OCI-LY1 (cell line): Measurements from ENCODE around the gene PCBP3.
A peak's percentile ranks its signal among the peaks of the same experiment; 100 is the strongest.

Source experiments
- H2AFZ ChIP-seq: fragments of 200-600 bp; sonication (generic), shearing (Covaris generic); 2 replicates; pipeline ENCODE4 v1.6.0; 2014; ENCODE audit warnings: antibody characterized with exemption, mild to moderate bottlenecking, low read length
- H3F3A ChIP-seq: fragments of 200-600 bp; sonication (generic), shearing (Covaris generic); 2 replicates; pipeline ENCODE4 v1.6.0; 2014; ENCODE audit warnings: mild to moderate bottlenecking, antibody characterized with exemption, low read length, moderate library complexity; ENCODE audit not compliant: insufficient read depth
- H3K27ac ChIP-seq: fragments of 200-600 bp; sonication (generic); 2 replicates; pipeline ENCODE4 v1.5.1; 2014; ENCODE audit warnings: low read length, mixed run types, mild to moderate bottlenecking, low read depth; ENCODE audit not compliant: poor library complexity, severe bottlenecking
- H3K27me3 ChIP-seq: fragments of 200-600 bp; sonication (generic); 2 replicates; pipeline ENCODE4 v1.6.0; 2014; ENCODE audit warnings: antibody characterized with exemption, mild to moderate bottlenecking, low read length, moderate library complexity; ENCODE audit not compliant: insufficient read depth
- H3K36me3 ChIP-seq: fragments of 200-600 bp; sonication (generic); 2 replicates; pipeline ENCODE4 v1.6.1; 2014; ENCODE audit warnings: mild to moderate bottlenecking, antibody characterized with exemption, low read length, moderate library complexity, mixed read lengths; ENCODE audit not compliant: insufficient read depth
- H3K4me1 ChIP-seq: fragments of 200-600 bp; sonication (generic); 2 replicates; pipeline ENCODE4 v1.5.1; 2014; ENCODE audit warnings: mild to moderate bottlenecking, low read length, moderate library complexity; ENCODE audit not compliant: insufficient read depth, severe bottlenecking
- H3K4me2 ChIP-seq: fragments of 200-600 bp; sonication (generic), shearing (Covaris generic); 2 replicates; pipeline ENCODE4 v1.6.1; 2014; ENCODE audit warnings: low read length
- H3K4me3 ChIP-seq: fragments of 200-600 bp; sonication (generic); 2 replicates; pipeline ENCODE4 v1.5.1; 2014; ENCODE audit warnings: low read length, low read depth, mild to moderate bottlenecking, mixed read lengths; ENCODE audit not compliant: poor library complexity, severe bottlenecking
- H3K79me2 ChIP-seq: fragments of 200-600 bp; shearing (Covaris generic); 2 replicates; pipeline ENCODE4 v1.6.1; 2016; ENCODE audit warnings: mixed run types, low read length, mixed read lengths; ENCODE audit not compliant: insufficient read depth
- H3K9ac ChIP-seq: fragments of 200-600 bp; sonication (generic), shearing (Covaris generic); 2 replicates; pipeline ENCODE4 v1.6.1; 2014; ENCODE audit warnings: mild to moderate bottlenecking, low read length, mixed read lengths
- H3K9me2 ChIP-seq: fragments of 200-600 bp; sonication (generic), shearing (Covaris generic); 2 replicates; pipeline ENCODE4 v1.6.1; 2014; ENCODE audit warnings: low read depth, mild to moderate bottlenecking, low read length, mixed read lengths
- H3K9me3 ChIP-seq: fragments of 200-600 bp; shearing (Covaris generic); 2 replicates; pipeline ENCODE4 v1.6.1; 2014; ENCODE audit warnings: low read length, mixed read lengths
- H4K20me1 ChIP-seq: fragments of 200-600 bp; sonication (generic), shearing (Covaris generic); 2 replicates; pipeline ENCODE4 v1.6.0; 2016; ENCODE audit warnings: mild to moderate bottlenecking, low read length; ENCODE audit not compliant: insufficient read depth
- CTCF ChIP-seq: fragments of 200-600 bp; sonication (generic), shearing (Covaris generic); IDR thresholded peaks from 2 replicates; pipeline ENCODE4 v1.5.1; 2017; ENCODE audit warnings: mild to moderate bottlenecking, antibody characterized with exemption, low read length, moderate library complexity, mixed read lengths
- EZH2 ChIP-seq: fragments of 200-600 bp; sonication (generic), shearing (Covaris generic); IDR thresholded peaks from 2 replicates; pipeline ENCODE4 v1.8.0; 2017; ENCODE audit warnings: borderline replicate concordance, mixed run types, mild to moderate bottlenecking, antibody characterized with exemption, low read length, moderate library complexity, mixed read lengths

The PCBP3 gene

GRCh38 chr21:45972716-45973474 lies 329.4 kb downstream of the PCBP3 start:
- H3K79me2 ChIP-seq: no peaks in the 10 kb centered on the region
- H3K27me3 ChIP-seq: no peaks in the 10 kb centered on the region
- no peaks in the 10 kb centered on the region for H3K36me3 ChIP-seq
- no peak overlapping the region for H3K4me3 ChIP-seq
- TF ChIP-seq EZH2 (no peak), CTCF (no peak)
- no peaks in the 10 kb centered on the region for H4K20me1 ChIP-seq
- no peak overlapping the region for H3K27ac ChIP-seq
- H3F3A ChIP-seq: no peaks in the 10 kb centered on the region
- no peaks in the 10 kb centered on the region for H3K9me2 ChIP-seq
- H3K4me1 ChIP-seq: no peaks in the 10 kb centered on the region
- no peak overlapping the region for H3K4me2 ChIP-seq
- no peaks in the 10 kb centered on the region for H3K9me3 ChIP-seq
- no peak overlapping the region for H3K9ac ChIP-seq
- H2AFZ ChIP-seq: no peak overlapping the region

DNA sequence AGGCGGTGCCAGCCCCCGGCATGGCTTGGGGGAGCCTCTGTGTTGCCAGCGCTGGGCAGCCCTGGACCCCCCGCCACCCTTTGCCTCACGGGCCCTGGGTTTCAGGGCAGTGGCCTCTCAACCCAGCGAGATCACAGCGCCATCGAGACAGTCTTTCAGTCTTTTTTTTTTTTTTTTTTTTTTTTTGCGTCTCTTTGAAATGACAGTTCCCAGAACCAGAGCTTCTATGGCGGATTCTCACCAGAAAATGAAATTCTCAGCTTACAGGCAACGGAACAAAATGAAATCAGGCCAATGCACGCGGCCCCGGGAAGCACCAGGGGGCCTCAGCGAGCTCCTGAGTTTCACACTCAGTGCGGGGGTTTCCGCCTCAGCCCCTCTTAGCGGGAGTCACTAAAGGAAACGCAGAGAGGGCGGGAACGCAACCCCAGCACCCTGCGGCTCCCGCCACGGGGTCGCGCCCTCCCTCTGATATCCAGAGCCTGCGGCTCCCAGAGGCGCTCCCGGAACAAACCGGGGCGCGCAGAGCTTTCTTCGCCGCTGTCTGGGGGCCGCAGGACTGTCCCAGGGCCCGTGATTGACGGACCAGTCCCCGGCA lies 330.0 kb downstream of the PCBP3 start:
- Histone ChIP-seq H3K4me2 (no peak overlapping the region), H3K79me2 (no peaks in the 10 kb centered on the region), H3K27ac (no peak overlapping the region), H3K36me3 (no peaks in the 10 kb centered on the region), H3F3A (no peaks in the 10 kb centered on the region), H2AFZ (no peak overlapping the region), H3K4me3 (no peak overlapping the region), H3K4me1 (no peaks in the 10 kb centered on the region), H3K9ac (no peak overlapping the region), H3K9me3 (no peaks in the 10 kb centered on the region), H4K20me1 (no peaks in the 10 kb centered on the region), H3K27me3 (no peaks in the 10 kb centered on the region), H3K9me2 (no peaks in the 10 kb centered on the region)
- TF ChIP-seq EZH2 (no peak), CTCF (peak; percentile 33; the same call in 1 of the 2 replicates)

DNA sequence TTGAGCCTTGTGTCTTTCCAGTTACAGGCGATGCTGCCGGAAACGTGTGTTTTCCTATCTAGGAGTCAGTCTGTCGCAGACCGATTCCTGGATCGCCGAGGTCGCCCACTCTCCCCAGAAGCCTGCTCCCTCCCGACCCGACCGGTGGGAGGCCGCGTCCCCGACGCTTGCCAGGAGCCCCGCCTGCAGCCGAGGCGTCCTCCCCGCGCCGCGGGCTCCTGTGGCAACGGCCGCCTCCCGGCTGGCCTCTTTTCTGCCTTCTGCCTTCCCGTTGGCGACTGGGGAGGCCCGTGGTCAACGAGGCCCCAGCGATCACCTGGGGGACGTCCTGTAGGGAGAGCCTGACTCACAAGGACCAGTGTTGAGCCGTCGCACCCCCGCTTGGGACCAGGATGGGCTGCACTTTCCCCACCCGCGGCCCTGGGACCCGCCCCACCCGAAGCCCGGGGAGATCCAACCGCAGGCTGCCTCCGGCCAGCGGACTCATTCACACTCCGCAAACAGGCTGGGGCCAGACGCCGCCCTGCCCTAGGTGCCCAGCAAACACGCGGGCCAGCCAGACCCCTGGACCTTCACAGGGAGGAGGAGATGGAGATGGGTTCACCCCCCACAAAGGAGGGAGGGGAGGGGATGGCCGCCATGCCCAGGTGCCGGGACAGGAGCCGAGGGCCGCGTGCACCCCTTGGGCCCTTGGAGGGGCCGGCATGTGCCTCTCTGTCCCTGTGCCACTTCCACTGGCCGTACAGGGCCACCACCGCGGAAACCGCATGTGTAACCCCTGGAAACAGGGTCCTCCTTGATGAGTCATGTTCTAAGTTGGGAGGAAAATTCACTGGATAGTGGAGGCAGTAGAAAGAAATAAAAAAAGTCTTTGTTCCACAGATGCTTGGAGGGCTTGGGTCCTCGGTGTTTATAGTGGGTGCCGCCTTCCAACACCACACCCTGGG lies 330.8 kb downstream of the PCBP3 start:
- Histone ChIP-seq H3K27me3 (no peaks in the 10 kb centered on the region), H3K79me2 (no peaks in the 10 kb centered on the region), H3K4me2 (no peak overlapping the region), H3K9me3 (no peaks in the 10 kb centered on the region), H3K9me2 (no peaks in the 10 kb centered on the region), H3K27ac (no peak overlapping the region), H3K4me3 (no peak overlapping the region), H3F3A (no peaks in the 10 kb centered on the region), H3K4me1 (no peaks in the 10 kb centered on the region), H3K9ac (no peak overlapping the region), H2AFZ (no peak overlapping the region), H4K20me1 (no peaks in the 10 kb centered on the region), H3K36me3 (no peaks in the 10 kb centered on the region)
- TF ChIP-seq EZH2 (no peak), CTCF (no peak)
